Endothelial cell of umbilical vein (primary cell): ENCODE data around the gene MAML3.

Experiments used
- EZH2 ChIP-seq: IDR thresholded peaks from 2 replicates; pipeline ENCODE4 v1.6.1; 2012; ENCODE audit warnings: borderline replicate concordance, low read depth, mild to moderate bottlenecking, moderate library complexity, low read length, inconsistent platforms; ENCODE audit not compliant: severe bottlenecking
- FOS ChIP-seq: IDR thresholded peaks from 2 replicates; pipeline ENCODE4 v1.6.1; 2011; ENCODE audit warnings: mild to moderate bottlenecking, low read length, moderate library complexity, borderline replicate concordance; ENCODE audit not compliant: insufficient read depth
- JUN ChIP-seq: IDR thresholded peaks from 2 replicates; pipeline ENCODE4 v1.6.1; 2011; ENCODE audit warnings: borderline replicate concordance, low read depth; ENCODE audit not compliant: insufficient read length, insufficient read depth
- POLR2A ChIP-seq: IDR thresholded peaks from 2 replicates; pipeline ENCODE4 v1.6.1; 2012; ENCODE audit warnings: low read depth, mild to moderate bottlenecking, control low read depth, low read length
- POLR2AphosphoS5 ChIP-seq: IDR thresholded peaks from 2 replicates; pipeline ENCODE4 v1.6.1; 2012; ENCODE audit warnings: low read depth, mild to moderate bottlenecking, control low read depth, low read length, moderate library complexity; ENCODE audit not compliant: insufficient read depth
- TF ChIP-seq, protein P1 (sequence below), 2 donors: IDR thresholded peaks; 1 replicate in 1 of 2; 2 replicates in 1 of 2; pipeline ENCODE4 v1.5.1; 2011; ENCODE audit warnings: low read length in 2 of 2, mild to moderate bottlenecking in 2 of 2, moderate library complexity in 2 of 2, control low read depth in 1 of 2, inconsistent platforms in 1 of 2, low read depth in 1 of 2; ENCODE audit not compliant: insufficient read depth in 1 of 2; ENCODE audit errors: extremely low read depth in 1 of 2
- TF ChIP-seq, protein P2 (sequence below): IDR thresholded peaks from 2 replicates; pipeline ENCODE4 v1.6.1; 2011; ENCODE audit not compliant: insufficient read depth, insufficient read length

DNA sequence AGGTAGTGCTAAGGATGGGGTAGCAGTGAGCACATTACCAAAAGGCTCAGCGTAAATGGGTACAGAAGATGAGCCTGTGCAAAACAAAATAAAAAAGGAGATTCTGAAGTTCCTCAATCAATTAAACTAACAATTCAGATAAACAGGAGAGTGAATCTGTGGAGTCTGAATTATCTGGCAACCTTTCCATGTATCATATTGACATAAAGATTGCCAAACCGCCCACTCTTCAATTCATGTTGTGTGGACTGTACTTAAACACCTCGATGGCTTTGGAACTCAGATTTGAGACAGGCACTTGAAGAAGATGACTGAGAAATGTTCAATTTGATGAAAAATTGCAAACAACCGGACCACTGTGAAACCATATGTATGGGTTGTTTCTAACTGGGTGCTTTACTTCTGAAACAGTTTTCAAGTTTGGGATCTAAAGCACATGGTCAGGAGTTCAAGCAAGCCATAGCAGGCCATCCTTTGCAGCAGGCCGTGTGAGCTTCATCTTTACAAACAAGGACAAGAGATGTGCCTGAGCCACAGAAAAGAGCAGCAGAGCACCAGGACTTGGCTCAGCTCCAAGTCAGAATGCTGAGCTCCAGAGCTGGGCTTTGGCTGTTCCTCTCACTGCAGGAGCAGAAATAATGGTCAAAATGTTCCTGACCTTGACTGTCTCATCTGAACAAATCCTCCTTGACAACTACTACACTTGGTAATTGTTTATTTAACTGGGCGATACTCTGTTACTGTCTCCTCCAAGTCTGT lies 380.2 kb downstream of the MAML3 start:
- TF ChIP-seq, protein P1, sequence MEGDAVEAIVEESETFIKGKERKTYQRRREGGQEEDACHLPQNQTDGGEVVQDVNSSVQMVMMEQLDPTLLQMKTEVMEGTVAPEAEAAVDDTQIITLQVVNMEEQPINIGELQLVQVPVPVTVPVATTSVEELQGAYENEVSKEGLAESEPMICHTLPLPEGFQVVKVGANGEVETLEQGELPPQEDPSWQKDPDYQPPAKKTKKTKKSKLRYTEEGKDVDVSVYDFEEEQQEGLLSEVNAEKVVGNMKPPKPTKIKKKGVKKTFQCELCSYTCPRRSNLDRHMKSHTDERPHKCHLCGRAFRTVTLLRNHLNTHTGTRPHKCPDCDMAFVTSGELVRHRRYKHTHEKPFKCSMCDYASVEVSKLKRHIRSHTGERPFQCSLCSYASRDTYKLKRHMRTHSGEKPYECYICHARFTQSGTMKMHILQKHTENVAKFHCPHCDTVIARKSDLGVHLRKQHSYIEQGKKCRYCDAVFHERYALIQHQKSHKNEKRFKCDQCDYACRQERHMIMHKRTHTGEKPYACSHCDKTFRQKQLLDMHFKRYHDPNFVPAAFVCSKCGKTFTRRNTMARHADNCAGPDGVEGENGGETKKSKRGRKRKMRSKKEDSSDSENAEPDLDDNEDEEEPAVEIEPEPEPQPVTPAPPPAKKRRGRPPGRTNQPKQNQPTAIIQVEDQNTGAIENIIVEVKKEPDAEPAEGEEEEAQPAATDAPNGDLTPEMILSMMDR (IDR thresholded peaks at IDR 0.05; ENCODE audit: extremely low read depth in 1 of 2, insufficient read depth in 1 of 2, low read depth in 1 of 2, low read length in 2 of 2), result no peak
- TF ChIP-seq EZH2 (no peak), JUN (no peak), FOS (no peak), POLR2A (no peak), POLR2AphosphoS5 (no peak)
- TF ChIP-seq, protein P2, sequence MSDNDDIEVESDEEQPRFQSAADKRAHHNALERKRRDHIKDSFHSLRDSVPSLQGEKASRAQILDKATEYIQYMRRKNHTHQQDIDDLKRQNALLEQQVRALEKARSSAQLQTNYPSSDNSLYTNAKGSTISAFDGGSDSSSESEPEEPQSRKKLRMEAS, result no peak
